Activated CD4-positive, CD25-positive, alpha-beta regulatory T cell treated with anti-CD3 and anti-CD28 coated beads, Interleukin-2, amount 50 U/mL, for 72 hours (primary cell): Measurements from ENCODE around the gene TXNRD2.
"Not testable (repeated sequence)": the region's sequence is repeated elsewhere in the genome, so short reads cannot be mapped to it uniquely, and the experiment has no call there.

ENCODE experiments used
- DNase-seq: peaks from one replicate; pipeline ENCODE4 v3.0.0; 2021

TXNRD2 gene

GRCh38 chr22:19918332-19919106, 23.1 kb downstream of the TXNRD2 start:
- DNase-seq = no peak

DNA sequence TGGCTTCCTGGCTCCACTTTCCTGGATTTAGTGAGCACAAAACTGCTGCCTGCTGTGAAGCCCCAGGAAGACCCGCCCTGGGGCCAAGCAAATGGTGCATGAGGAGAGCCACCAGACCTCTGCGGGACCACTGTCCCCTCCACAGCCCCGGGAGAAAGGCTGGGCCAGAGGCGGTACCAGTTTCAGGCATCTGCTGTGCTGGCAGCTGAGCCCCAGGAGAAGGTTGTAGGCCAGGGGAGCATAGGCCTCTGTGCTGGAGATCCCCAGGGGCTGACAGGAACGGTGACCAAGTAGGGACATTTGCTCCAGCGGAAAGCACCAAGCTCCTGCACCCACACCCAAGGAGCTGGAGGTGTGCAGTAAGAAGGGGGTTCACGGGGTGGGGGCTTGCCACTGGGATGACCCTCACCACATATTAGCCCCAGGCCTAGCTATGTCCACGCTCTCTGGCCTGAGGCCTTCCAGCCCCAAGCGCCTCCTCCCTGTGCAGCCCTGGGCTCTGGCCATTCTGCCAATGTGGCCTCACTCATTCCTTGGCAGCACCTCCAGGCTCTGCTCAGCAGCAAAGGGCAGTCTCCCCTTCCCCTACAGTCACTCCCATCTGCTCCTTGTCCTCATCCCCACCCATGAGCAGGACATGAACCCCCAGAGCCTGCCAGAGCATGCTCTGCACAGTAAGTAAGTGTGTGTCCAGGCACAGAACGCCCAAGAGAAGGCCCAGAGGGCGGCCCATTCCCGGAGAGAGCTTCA, 24.1 kb downstream of the TXNRD2 start:
- no peak for DNase-seq

DNA sequence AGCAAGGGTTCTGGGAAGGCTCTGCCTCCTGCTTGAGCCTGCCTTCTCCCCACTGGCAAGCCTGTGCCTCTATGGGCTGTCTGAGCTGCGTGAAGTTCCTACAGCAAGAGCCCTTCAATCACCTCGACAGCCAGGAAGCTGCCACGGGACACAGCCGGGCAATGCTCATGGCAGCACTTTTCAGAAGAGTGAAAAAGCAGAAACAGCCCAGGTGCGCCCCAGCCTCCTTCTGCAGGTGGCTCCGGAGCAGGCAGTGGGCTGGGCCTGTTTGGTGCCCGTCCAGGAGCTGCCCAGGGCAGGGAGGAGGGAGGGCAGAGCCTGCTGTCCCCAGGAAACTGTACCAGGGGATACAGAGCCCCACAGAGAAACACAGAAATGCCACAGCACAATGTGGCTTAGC, 24.7 kb downstream of the TXNRD2 start:
- no peak for DNase-seq

DNA sequence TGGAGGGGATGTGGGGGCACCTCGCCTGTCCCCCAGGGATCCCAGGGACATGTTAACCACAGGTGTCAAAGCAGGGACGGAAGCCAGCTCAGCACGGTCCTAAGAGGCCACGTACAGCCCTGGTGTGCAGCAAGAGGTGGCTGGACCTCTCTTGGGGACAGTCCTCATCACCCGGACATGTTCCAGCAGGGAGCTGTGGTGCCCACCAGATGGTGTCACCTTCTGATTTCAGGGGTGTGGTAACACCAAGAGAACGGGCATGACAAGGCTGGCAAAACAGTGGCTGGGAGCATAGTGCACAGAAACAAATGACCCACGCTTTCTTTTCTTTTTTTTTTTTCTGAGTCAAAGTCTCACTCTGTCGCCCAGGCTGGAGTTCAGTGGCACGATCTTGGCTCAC, 25.6 kb downstream of the TXNRD2 start:
- DNase-seq = no peak

GRCh38 chr22:19915287-19915954, 26.2 kb downstream of the TXNRD2 start:
- DNase-seq = no peak

DNA sequence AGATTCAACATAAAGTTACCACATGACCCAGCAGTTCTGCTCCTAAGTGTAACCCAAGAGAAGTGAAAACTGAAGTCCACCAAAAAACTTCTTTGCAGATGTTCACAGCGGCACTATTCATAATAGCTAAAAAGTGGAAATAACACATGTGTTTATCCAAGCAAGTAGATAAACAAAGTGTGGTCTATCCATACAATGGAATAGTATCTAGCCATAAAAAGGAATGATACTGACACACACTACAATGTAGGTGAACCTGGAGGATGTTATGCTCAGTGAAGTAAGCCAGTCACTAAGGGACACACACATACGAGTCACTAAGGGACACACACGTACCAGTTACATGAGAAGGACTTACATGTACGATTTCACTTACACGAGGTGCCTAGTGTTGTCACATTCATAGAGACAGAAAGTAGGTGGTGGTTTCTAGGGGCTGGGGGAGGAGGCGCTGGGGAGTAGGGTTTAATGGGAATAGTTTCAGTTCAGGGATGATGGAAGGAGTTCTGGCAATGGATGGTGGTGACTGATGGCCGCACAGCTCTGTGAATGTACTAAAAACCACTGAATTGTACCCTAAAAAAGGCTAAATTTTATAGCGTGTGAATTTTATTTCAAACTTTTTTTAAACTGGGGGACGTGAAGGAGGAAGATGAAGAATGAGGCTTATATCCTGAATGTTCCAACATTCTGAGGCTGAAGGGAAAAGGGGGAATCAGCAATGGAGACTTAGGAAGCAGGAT, 27.2 kb downstream of the TXNRD2 start:
- DNase-seq = no peak

DNA sequence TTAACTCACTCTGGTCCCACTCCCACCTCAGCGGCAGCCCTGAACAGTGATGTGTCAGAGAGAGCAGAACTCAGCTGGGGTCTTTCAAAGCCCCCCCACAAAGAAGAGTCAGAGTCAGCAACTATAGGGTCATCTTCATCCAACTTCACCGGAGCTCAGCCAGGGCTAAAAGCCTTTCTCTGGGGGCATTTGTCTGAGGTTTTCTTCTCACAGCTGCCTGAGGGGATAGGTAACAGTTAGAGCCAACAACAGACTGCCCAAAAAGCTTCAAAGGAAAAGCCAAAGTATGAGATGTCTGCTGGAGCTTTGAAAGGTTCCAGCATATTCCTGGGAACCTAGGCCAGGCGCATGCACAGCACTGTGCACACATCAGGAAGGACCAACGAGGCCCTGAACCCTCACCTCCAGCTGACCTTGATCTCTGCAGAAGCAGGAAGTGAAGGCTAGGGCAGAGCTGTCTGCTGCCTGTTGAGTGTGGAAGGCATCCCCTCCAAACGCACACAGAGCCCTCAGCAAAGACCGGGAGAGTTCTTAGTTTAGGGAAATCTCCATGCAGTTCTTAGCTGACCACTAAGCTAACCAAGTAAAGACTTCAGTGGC, 28.2 kb downstream of the TXNRD2 start:
- no peak for DNase-seq

DNA sequence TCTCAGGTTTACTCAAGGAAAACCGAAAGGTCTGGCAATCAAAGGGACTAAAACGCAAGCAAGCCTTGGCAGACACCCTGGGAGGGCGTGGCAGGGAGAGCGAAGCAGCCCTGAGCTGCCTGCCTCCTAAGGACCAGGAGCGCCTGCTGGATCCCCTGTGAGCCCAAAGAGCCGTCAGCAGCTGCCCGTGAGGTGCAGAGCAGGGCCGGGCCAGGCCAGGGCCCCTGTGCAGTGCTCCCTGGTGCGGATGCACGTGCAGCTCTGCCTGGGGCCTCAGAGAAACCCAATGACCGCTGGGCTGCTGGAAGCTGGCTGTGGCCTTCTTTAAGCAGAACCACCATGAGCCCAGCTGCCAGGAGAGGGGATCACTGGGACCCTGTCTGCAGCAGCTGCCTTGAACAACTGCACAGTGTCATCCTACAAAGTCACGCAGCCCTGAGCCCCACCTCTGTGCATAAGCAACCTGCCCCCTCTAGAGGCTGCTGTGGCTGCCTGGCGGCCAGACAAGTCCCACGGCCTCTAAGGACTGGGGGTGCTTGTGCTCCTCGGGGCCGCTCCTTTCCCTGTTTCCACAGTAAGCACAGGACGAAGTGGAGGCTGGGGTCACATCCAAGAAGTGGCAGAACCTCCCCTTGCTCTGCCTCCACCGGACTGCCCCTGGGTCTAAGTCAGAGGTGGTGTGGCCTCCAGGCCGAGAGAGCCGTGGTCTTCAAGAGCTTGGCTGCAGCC, 29.2 kb downstream of the TXNRD2 start:
- no peak for DNase-seq

- DNase-seq = no peak
Measured at GRCh38 chr22:19911540-19912270, 29.9 kb downstream of the TXNRD2 start.

DNA sequence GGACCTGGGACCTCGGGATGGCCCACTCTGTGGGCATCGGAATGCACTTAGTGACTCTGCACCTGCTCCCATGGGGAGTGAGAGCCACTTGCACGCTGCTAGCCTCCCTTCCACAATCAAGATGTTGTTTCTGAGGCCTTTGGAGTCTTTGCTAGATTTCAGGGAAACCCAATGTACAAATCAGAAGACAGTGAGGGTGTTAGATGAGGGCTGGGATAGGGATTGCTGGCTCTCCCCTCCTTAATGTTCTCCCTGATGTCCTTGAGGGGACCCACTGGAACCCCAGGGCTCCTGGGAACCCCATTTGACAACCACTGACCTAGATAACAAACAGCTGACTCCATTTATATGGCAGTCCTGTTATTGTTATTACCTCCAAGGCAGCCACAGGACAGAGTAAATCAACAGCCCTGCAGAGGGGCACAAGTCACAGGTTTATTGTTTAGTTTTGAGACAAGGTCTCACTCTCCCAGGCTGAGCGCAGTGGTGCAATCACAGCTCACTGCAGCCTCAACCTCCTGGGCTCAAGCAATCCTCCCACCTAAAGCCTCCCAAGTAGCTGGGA, 31.4 kb downstream of the TXNRD2 start:
- DNase-seq = no peak

GRCh38 chr22:19909350-19910179, 32.1 kb downstream of the TXNRD2 start:
- DNase-seq = peak; percentile 83

DNA sequence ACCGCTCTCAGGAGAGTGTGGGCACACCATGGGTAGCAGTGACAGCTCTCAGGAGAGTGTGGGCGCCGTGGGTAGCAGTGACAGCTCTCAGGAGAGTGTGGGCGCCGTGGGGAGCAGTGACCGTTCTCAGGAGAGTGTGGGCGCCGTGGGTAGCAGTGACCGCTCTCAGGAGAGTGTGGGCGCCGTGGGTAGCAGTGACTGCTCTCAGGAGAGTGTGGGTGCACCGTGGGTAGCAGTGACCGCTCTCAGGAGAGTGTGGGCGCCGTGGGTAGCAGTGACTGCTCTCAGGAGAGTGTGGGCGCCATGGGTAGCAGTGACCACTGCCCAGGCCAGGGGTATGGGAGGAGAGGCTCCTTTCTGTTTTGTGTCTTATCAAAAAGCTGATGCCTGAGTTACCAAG, 33.7 kb downstream of the TXNRD2 start:
- not testable (repeated sequence) for DNase-seq

- not testable (repeated sequence) for DNase-seq
Measured at GRCh38 chr22:19906864-19907263, 34.8 kb downstream of the TXNRD2 start.

DNA sequence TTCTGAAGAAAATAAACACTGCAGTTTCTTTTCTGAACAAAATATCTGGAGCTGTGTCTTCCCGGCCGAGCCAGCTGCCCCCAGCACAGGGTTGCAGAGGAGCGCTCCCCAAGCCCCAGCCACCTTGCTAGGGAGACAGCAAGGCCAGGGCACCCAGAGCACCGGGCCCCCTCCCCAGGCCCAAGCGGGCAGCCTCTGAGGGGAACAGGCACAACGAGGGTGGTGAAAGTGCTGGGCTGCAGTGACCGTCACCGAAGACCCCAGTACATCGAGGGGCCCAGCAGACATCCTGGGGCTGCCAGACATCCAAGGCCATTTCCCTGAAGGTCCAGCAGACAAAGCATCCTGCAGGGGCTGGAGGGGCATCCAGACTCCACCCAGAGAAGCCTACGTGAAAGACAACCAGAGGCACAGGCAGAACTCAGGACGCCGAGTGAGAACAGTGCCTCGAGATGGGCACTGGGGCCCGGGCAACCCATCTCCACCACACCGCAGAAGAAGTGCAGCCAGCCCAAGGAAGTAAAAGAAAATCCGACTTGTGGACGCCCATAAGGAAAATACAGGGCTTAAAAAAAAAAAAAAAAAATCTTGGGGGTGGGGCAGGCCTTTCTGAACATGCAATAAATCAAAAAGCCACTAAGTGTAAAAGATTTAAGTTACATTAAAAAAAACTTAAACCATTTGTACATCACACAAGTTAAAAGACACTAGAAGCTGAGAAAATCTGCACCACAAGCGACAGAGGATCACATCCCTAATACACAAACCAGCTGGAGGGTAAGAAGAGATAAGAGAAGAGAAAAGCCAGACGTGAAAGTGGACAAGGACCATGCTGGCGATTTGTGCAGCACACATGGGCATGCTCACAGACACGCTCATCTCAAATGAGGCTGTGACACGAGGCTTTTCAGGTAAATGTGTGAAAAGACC, 36.0 kb downstream of the TXNRD2 start:
- no peak for DNase-seq

- DNase-seq = no peak
Measured at GRCh38 chr22:19904935-19905334, 36.7 kb downstream of the TXNRD2 start.

- DNase-seq = no peak
Measured at GRCh38 chr22:19904174-19904856, 37.3 kb downstream of the TXNRD2 start.

DNA sequence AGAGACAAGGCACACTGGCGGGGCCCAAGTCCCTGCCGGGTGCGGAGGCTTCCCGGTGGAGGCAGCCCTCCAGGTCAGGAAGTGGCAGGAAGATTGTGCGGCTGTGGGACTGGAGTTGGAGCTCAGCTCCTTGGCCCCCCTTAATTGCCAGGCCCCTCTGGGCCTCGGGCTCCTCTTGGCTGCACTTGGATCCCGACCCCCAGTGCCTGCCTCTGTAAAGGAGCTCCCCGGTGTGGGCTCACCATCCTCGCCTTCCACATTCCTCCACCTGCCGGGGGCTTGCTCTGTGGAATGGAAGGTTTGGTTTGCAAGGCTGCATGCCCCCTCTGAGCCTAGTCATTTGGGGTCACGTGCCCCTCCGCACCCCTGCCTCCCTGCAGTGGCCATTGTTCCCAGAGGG, 38.1 kb downstream of the TXNRD2 start:
- DNase-seq = no peak

- no peak for DNase-seq
Measured at GRCh38 chr22:19903031-19903430, 38.6 kb downstream of the TXNRD2 start.
